Trophoblast cell (in vitro differentiated cells and primary cell): ENCODE measurements around the gene SLC10A7.

Experiments
- DNase-seq, 2 donors: peaks; one replicate each; pipeline ENCODE4 v3.0.0-alpha.2; 2016
- H2AFZ ChIP-seq: 2 replicates; pipeline ENCODE4 v1.6.1; 2013; ENCODE audit warnings: low read length, moderate library complexity, mild to moderate bottlenecking; ENCODE audit not compliant: insufficient read depth, poor library complexity
- H2AK5ac ChIP-seq: 2 replicates; pipeline ENCODE4 v1.6.1; 2013; ENCODE audit warnings: mild to moderate bottlenecking, low read length
- H2BK120ac ChIP-seq: 2 replicates; pipeline ENCODE4 v1.6.1; 2013; ENCODE audit warnings: low read length, mild to moderate bottlenecking, moderate library complexity; ENCODE audit not compliant: insufficient read depth, poor library complexity
- H2BK12ac ChIP-seq: 2 replicates; pipeline ENCODE4 v1.6.1; 2013; ENCODE audit warnings: mild to moderate bottlenecking, low read length, moderate library complexity
- H2BK5ac ChIP-seq: 2 replicates; pipeline ENCODE4 v1.6.1; 2013; ENCODE audit warnings: low read length, low read depth, moderate library complexity, mild to moderate bottlenecking; ENCODE audit not compliant: poor library complexity
- H3K14ac ChIP-seq: 2 replicates; pipeline ENCODE4 v1.6.1; 2013; ENCODE audit warnings: mild to moderate bottlenecking, low read length
- H3K18ac ChIP-seq: 2 replicates; pipeline ENCODE4 v1.6.1; 2013; ENCODE audit warnings: mild to moderate bottlenecking, low read length
- H3K23ac ChIP-seq: 2 replicates; pipeline ENCODE4 v1.6.1; 2013; ENCODE audit warnings: low read length
- H3K27ac ChIP-seq: 2 replicates; pipeline ENCODE4 v1.5.1; 2013; ENCODE audit warnings: low read depth, mild to moderate bottlenecking, inconsistent platforms, low read length, moderate library complexity
- H3K27me3 ChIP-seq: 2 replicates; pipeline ENCODE4 v1.6.1; 2013; ENCODE audit warnings: inconsistent platforms, mild to moderate bottlenecking, low read length, moderate library complexity; ENCODE audit not compliant: insufficient read depth
- H3K36me3 ChIP-seq, 2 experiments: 1 replicate in 1 of 2; 2 replicates in 1 of 2; pipeline ENCODE4 v1.6.1; 2013; ENCODE audit warnings: low read length in 2 of 2, mild to moderate bottlenecking in 2 of 2, moderate library complexity in 1 of 2; ENCODE audit not compliant: insufficient read depth in 2 of 2, control insufficient read depth in 1 of 2
- H3K4ac ChIP-seq: 2 replicates; pipeline ENCODE4 v1.6.1; 2013; ENCODE audit warnings: low read depth, mild to moderate bottlenecking, low read length, moderate library complexity
- H3K4me1 ChIP-seq, 2 experiments: 1 replicate in 1 of 2; 2 replicates in 1 of 2; pipeline ENCODE4 v1.6.1; 2013; ENCODE audit warnings: low read length in 2 of 2, mild to moderate bottlenecking in 2 of 2, moderate library complexity in 1 of 2; ENCODE audit not compliant: insufficient read depth in 2 of 2, control insufficient read depth in 1 of 2
- H3K4me2 ChIP-seq: 2 replicates; pipeline ENCODE4 v1.6.1; 2013; ENCODE audit warnings: inconsistent platforms, mild to moderate bottlenecking, low read length, moderate library complexity
- H3K4me3 ChIP-seq: 2 replicates; pipeline ENCODE4 v1.5.1; 2013; ENCODE audit warnings: mild to moderate bottlenecking, low read depth, low read length, inconsistent platforms
- H3K79me1 ChIP-seq: one replicate; pipeline ENCODE4 v1.6.1; 2013; ENCODE audit warnings: low read length
- H3K79me2 ChIP-seq: 2 replicates; pipeline ENCODE4 v1.6.1; 2013; ENCODE audit warnings: low read length, mild to moderate bottlenecking; ENCODE audit not compliant: control insufficient read depth, insufficient read depth, poor library complexity
- H3K9ac ChIP-seq: 2 replicates; pipeline ENCODE4 v1.6.1; 2013; ENCODE audit warnings: mild to moderate bottlenecking, low read length
- H3K9me3 ChIP-seq: 2 replicates; pipeline ENCODE4 v1.6.1; 2013; ENCODE audit warnings: low read depth, mild to moderate bottlenecking, control low read depth, inconsistent platforms, low read length; ENCODE audit not compliant: insufficient read depth
- H4K12ac ChIP-seq: 2 replicates; pipeline ENCODE4 v1.6.1; 2013; ENCODE audit warnings: low read depth, mild to moderate bottlenecking, low read length, moderate library complexity
- H4K8ac ChIP-seq: 2 replicates; pipeline ENCODE4 v1.6.1; 2013; ENCODE audit warnings: low read depth, mild to moderate bottlenecking, low read length, moderate library complexity
- H4K91ac ChIP-seq: one replicate; pipeline ENCODE4 v1.6.1; 2013; ENCODE audit warnings: low read depth, mild to moderate bottlenecking, low read length, moderate library complexity
- WGBS: extraction: QIAGEN DNeasy Blood & Tissue Kit; methylation state at CpG from one replicate; pipeline ENCODE4 v1.1.7; 2013; ENCODE audit warnings: missing lambda C conversion rate; ENCODE audit not compliant: insufficient read length, insufficient coverage; ENCODE audit errors: extremely low coverage; 5-methylcytosine and 5-hydroxymethylcytosine counted together

SLC10A7 gene

DNA sequence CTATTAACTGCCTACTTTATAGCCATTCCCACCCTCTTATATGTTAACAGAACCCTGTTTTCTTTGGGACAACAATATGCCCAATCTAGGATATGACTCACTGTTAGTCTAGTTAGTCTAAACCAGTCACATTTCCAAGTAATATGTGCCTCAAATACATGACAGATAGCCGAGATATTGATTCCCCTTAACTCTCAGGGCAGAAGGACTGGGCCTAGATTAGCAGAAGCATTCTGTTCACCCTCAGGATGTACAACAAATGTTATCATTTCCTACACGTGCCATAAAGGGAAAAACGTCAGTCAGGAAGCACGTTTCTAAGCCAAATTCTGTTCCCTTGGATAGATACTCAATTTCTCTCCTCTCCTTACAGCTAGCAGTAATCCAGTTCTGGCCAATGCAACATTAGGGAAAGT, 114.1 kb downstream of the SLC10A7 start:
- Histone ChIP-seq H3K4me2 (no peak overlapping the region), H3K79me1 (no peaks in the 10 kb centered on the region), H4K12ac (no peak overlapping the region), H3K9ac (no peak overlapping the region), H2AFZ (no peak overlapping the region), H3K36me3 (no peaks in the 10 kb centered on the region), H4K8ac (no peak overlapping the region), H3K27me3 (no peaks in the 10 kb centered on the region), H3K18ac (no peak overlapping the region), H3K79me2 (no peaks in the 10 kb centered on the region), H3K4me1 (no peaks in the 10 kb centered on the region), H3K27ac (no peak overlapping the region), H3K9me3 (no peaks in the 10 kb centered on the region), H2BK120ac (no peak overlapping the region), H2BK5ac (no peak overlapping the region), H2BK12ac (no peak overlapping the region), H2AK5ac (no peak overlapping the region), H4K91ac (no peak overlapping the region), H3K23ac (no peak overlapping the region), H3K14ac (no peak overlapping the region), H3K4me3 (no peak overlapping the region), H3K4ac (no peak overlapping the region)
- no peak for DNase-seq
- WGBS: no CpG with 5 or more reads among the region's 4 CpGs

DNA sequence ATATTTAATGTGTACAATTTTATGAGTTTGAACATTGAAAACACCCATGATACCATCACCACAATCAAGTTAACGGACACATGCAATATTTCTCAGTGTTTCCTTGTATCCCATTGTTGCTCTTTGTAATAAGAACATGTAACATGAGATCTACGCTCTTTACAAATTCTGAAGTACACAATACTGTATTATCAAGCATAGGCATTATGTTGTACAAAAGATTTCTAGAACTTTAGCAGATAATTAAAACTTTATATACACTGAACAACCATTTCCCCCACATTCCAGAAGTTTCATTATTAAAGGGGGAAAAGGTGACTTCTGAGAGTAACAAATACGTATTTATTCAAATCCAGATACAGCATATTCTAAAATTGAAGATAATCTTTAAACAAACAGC, 114.5 kb downstream of the SLC10A7 start:
- Histone ChIP-seq H3K27me3 (no peaks in the 10 kb centered on the region), H3K23ac (no peak overlapping the region), H3K79me1 (no peaks in the 10 kb centered on the region), H3K4ac (no peak overlapping the region), H2BK12ac (no peak overlapping the region), H3K9me3 (peaks cover 1% of the 10 kb centered on the region), H3K4me1 (no peaks in the 10 kb centered on the region), H2AK5ac (no peak overlapping the region), H4K12ac (no peak overlapping the region), H3K27ac (no peak overlapping the region), H2BK5ac (no peak overlapping the region), H3K79me2 (no peaks in the 10 kb centered on the region), H2AFZ (no peak overlapping the region), H2BK120ac (no peak overlapping the region), H3K4me2 (no peak overlapping the region), H3K36me3 (no peaks in the 10 kb centered on the region), H3K9ac (no peak overlapping the region), H3K14ac (no peak overlapping the region), H4K8ac (no peak overlapping the region), H4K91ac (no peak overlapping the region), H3K18ac (no peak overlapping the region), H3K4me3 (no peak overlapping the region)
- no CpG with 5 or more reads among the region's 3 CpGs for WGBS
- DNase-seq: no peak

DNA sequence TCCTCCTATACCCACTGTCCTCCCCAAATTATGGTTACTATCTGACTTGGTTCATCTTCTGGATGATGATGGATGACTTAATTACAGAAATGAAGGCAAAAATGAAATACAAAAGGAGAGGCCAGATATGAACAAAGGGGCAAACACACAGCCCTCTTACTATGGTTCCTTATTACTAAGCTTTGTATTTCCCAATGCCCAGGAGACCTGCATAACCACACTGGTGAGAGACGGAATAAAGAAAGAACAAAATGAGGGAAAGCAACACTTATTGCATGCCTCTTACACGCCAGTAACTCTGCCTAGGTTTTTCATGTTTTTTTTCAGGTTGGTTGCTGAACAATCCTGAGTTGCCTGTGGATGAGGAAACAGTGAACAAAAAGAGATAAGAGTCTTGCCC, 120.5 kb downstream of the SLC10A7 start:
- no peak overlapping the region for H3K4ac ChIP-seq

DNA sequence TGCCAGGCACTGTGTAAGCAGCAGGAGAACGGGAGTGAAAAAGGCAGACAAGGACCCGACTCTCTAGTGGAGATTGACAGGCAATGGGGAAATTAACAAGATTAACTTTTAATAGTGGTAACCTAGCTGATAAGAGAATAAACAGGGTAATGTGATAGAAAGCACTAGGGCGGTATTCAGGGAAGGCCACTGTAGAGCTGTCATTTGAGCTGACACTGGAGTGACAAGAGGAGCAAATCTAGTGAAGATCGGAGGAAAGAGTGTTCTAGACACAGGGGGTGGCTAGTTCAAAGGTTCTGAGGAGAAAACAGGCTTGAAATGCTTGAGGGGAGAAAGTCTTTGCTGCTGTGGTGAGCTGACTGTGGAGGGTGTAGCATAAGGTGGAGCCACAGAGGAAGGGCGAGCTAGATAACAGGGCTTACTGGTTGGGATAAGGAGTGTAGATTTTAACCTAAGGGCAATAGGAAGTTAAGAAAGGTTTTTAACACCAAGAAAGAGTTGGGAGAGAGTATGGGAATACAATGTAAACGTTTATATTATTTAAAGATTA, 122.8 kb downstream of the SLC10A7 start:
- Histone ChIP-seq H3K79me1 (no peaks in the 10 kb centered on the region), H3K79me2 (no peaks in the 10 kb centered on the region), H2AFZ (no peak overlapping the region), H3K36me3 (no peaks in the 10 kb centered on the region), H3K27me3 (no peaks in the 10 kb centered on the region), H2AK5ac (no peak overlapping the region), H4K12ac (no peak overlapping the region), H2BK5ac (no peak overlapping the region), H3K4me2 (no peak overlapping the region), H3K4ac (no peak overlapping the region), H2BK120ac (no peak overlapping the region), H3K18ac (no peak overlapping the region), H3K23ac (no peak overlapping the region), H3K27ac (no peak overlapping the region), H3K9ac (no peak overlapping the region), H4K91ac (no peak overlapping the region), H3K4me3 (no peak overlapping the region), H3K14ac (no peak overlapping the region), H3K9me3 (peaks cover 2% of the 10 kb centered on the region), H3K4me1 (peaks cover 0 to 2% of the 10 kb centered on the region in 2 experiments), H2BK12ac (no peak overlapping the region), H4K8ac (no peak overlapping the region)
- no CpG with 5 or more reads among the region's 6 CpGs for WGBS
- no peak for DNase-seq

More for the DNA sequence above, 120.5 kb downstream of the SLC10A7 start:
- Histone ChIP-seq H3K27ac (no peak overlapping the region), H3K4me3 (no peak overlapping the region), H2BK120ac (no peak overlapping the region), H3K27me3 (no peaks in the 10 kb centered on the region), H3K4me1 (peaks cover 0 to 2% of the 10 kb centered on the region in 2 experiments), H3K79me1 (no peaks in the 10 kb centered on the region), H3K4me2 (no peak overlapping the region), H3K14ac (no peak overlapping the region), H3K79me2 (no peaks in the 10 kb centered on the region), H2BK5ac (no peak overlapping the region), H2AFZ (no peak overlapping the region), H4K8ac (no peak overlapping the region), H3K9me3 (peaks cover 2% of the 10 kb centered on the region), H3K18ac (no peak overlapping the region), H2BK12ac (no peak overlapping the region), H4K91ac (no peak overlapping the region), H3K36me3 (no peaks in the 10 kb centered on the region), H4K12ac (no peak overlapping the region), H2AK5ac (no peak overlapping the region), H3K9ac (no peak overlapping the region), H3K23ac (no peak overlapping the region)
- peak in 1 of 2 donors; percentile 29 for DNase-seq
- WGBS: no CpG with 5 or more reads among the region's 2 CpGs
